ENCODE results near the gene SIDT1.

The SIDT1 gene

DNA sequence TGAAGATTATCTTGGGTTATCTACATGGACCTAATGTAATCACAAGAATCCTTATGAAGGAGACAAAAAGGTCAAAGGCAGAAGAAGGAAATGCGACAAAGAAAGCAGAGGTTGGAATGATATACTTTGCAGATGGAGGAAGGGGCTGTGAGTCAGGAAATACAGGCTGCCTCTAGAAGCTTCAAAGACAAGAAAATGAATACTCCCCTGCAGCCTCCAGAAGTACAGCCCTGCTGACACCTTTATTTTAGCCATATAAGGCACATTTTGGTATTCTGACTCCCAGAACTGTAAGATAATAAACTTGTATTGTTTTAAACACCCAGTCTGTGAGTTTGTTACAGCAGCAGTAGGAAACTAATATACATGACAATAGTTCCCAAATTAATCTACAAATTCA lies 58.6 kb downstream of the SIDT1 start:
- H3K4me3 ChIP-seq (ENCODE audit: low read length): no peak overlapping the region
- no peaks in the 10 kb centered on the region for H3K36me3 ChIP-seq (ENCODE audit: control insufficient read depth, insufficient read depth, low read length)
- WGBS (ENCODE audit: insufficient coverage, insufficient read length): no CpG with 5 or more reads among the region's 1 CpG

DNA sequence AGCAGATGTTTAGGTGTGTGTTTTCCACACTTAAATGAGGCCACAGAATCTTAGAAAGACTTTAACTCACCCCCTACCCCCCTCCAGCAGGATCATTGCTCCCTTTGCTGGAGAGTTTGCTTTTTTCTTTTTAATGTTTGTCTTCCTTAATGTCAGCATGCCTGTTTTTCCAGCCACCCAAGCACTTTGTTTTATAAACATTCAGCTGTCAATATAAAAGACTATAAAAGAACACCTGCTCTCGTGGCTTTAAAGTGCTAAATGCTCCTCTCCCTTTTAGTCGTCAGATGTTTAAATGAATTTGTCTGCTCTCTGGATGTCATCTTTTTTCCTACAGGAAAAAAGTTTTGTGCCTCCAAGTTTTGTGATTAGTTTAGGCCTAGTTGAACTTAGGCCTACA lies 61.7 kb downstream of the SIDT1 start:
- no CpG with 5 or more reads among the region's 2 CpGs for WGBS (ENCODE audit: insufficient coverage, insufficient read length)
- Histone ChIP-seq H3K27ac (ENCODE audit: low read length) (no peak overlapping the region), H3K9me3 (ENCODE audit: control insufficient read depth, insufficient read depth, low read length) (no peaks in the 10 kb centered on the region), H3K4me1 (ENCODE audit: control insufficient read depth, insufficient read depth, low read length) (peaks cover 2% of the 10 kb centered on the region; the same call in 1 of the 2 replicates), H3K4me3 (ENCODE audit: low read length) (no peak overlapping the region), H3K27me3 (ENCODE audit: control insufficient read depth, insufficient read depth, low read length) (no peaks in the 10 kb centered on the region), H3K36me3 (ENCODE audit: control insufficient read depth, insufficient read depth, low read length) (no peaks in the 10 kb centered on the region)
- no peak for DNase-seq (ENCODE audit: low read depth, low spot score)

More for the DNA sequence above, 58.6 kb downstream of the SIDT1 start:
- no peak for DNase-seq (ENCODE audit: low read depth, low spot score)
- Histone ChIP-seq H3K4me1 (ENCODE audit: control insufficient read depth, insufficient read depth, low read length) (peaks cover 2% of the 10 kb centered on the region; the same call in 1 of the 2 replicates), H3K27ac (ENCODE audit: low read length) (no peak overlapping the region), H3K27me3 (ENCODE audit: control insufficient read depth, insufficient read depth, low read length) (no peaks in the 10 kb centered on the region), H3K9me3 (ENCODE audit: control insufficient read depth, insufficient read depth, low read length) (no peaks in the 10 kb centered on the region)

DNA sequence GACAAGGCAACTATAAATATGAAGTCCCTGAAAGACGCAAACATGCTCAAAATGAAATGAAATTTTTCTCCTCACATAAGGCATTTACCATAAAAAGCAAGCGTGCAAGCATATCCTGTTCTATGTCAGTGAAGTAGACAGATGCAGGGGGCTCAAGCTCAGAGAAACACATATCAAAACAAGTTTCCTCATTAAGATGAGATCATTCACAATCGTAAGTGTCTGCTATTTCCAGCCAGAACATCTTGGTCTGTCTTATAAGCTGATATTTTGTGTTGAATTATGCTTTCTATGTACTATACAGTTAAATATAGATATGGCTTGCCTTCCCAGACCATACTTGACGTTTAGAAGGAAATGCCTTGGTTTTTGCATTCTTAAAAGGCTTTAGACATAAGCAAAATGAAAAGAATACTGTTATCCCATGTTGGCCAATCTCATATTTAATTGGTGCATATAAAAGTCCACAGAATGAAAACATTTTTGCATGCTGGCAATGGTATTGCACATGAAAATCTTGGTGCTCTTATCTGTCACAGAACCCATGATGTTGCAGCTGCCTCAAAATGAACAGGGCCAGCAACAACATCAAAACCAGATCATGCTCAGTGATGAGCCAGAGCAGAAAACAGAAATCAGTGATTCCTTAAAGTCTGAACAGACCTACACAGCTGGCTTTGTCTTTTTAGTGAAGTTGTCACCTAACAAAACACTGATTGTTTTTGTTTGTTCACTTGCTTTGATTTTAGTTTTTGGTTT lies 65.4 kb downstream of the SIDT1 start:
- no peak for DNase-seq (ENCODE audit: low read depth, low spot score)
- peaks cover 2% of the 10 kb centered on the region; the same call in 1 of the 2 replicates for H3K4me1 ChIP-seq (ENCODE audit: control insufficient read depth, insufficient read depth, low read length)
- WGBS (ENCODE audit: insufficient coverage, insufficient read length): no CpG with 5 or more reads among the region's 4 CpGs
- no peaks in the 10 kb centered on the region for H3K36me3 ChIP-seq (ENCODE audit: control insufficient read depth, insufficient read depth, low read length)
- H3K9me3 ChIP-seq (ENCODE audit: control insufficient read depth, insufficient read depth, low read length): no peaks in the 10 kb centered on the region
- no peak overlapping the region for H3K27ac ChIP-seq (ENCODE audit: low read length)
- H3K4me3 ChIP-seq (ENCODE audit: low read length): no peak overlapping the region
- H3K27me3 ChIP-seq (ENCODE audit: control insufficient read depth, insufficient read depth, low read length): no peaks in the 10 kb centered on the region

DNA sequence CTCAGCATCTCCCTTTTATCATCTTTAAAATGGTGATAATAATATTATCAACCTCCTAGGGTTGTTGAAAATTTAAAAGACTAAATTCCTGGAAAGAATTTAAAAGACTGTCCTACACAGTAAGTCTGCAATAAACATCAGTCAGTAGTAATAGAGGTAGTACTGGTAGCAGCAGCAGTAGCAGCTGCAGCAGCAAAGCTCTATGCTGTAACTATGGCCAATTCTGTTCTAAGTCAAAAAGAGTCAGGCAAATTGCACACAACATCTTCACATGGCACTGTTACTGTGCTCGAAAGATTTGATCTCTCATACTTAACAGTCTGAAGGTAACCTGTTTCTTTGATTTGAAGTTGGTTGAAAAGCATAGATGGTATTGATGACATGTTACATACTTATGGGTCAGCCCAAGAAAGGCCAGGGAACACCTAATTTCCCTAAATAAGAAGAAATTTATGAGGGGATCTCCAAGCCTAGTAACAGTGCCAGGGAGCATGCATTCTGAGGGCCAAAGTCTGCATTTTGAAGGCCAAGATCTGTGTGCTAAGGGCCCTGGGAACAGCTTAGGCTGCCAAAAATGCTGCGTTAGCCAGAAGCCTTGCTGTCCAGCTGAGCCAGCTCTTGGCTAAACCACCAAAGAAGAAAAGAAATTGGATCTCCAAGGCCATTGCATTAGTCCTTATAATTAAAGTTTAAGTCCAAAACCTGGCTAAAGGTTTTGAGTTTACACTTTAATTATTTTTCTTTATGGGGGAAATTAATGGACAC lies 68.2 kb downstream of the SIDT1 start:
- WGBS (ENCODE audit: insufficient coverage, insufficient read length): no CpG with 5 or more reads among the region's 2 CpGs

DNA sequence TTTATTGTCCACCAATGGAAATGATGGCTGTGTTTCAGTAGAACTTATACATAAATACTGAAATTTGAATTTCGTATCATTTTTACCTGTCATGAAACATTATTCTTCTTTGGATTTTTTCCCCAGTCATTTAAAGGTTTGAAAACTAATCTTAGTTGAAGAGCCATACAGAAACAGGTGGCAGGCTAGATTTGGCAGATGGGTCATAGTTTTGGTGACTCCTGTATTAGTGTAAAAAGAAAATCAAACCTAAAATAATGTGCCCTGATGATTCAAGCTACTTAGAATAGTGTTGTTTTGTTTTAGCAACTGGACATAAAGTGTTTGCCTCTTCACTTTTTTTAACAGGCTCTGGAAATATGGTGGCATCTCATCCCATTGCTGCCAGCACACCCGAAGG lies 68.9 kb downstream of the SIDT1 start:
- Histone ChIP-seq H3K4me1 (ENCODE audit: control insufficient read depth, insufficient read depth, low read length) (no peaks in the 10 kb centered on the region), H3K4me3 (ENCODE audit: low read length) (no peak overlapping the region), H3K27me3 (ENCODE audit: control insufficient read depth, insufficient read depth, low read length) (no peaks in the 10 kb centered on the region), H3K9me3 (ENCODE audit: control insufficient read depth, insufficient read depth, low read length) (no peaks in the 10 kb centered on the region), H3K27ac (ENCODE audit: low read length) (no peak overlapping the region), H3K36me3 (ENCODE audit: control insufficient read depth, insufficient read depth, low read length) (no peaks in the 10 kb centered on the region)
- no CpG with 5 or more reads among the region's 2 CpGs for WGBS (ENCODE audit: insufficient coverage, insufficient read length)
- DNase-seq (ENCODE audit: low read depth, low spot score): no peak

More for the DNA sequence above, 68.2 kb downstream of the SIDT1 start:
- H3K27me3 ChIP-seq (ENCODE audit: control insufficient read depth, insufficient read depth, low read length): no peaks in the 10 kb centered on the region
- no peaks in the 10 kb centered on the region for H3K36me3 ChIP-seq (ENCODE audit: control insufficient read depth, insufficient read depth, low read length)
- H3K27ac ChIP-seq (ENCODE audit: low read length): no peak overlapping the region
- H3K9me3 ChIP-seq (ENCODE audit: control insufficient read depth, insufficient read depth, low read length): no peaks in the 10 kb centered on the region
- DNase-seq (ENCODE audit: low read depth, low spot score): no peak
- H3K4me1 ChIP-seq (ENCODE audit: control insufficient read depth, insufficient read depth, low read length): no peaks in the 10 kb centered on the region
- H3K4me3 ChIP-seq (ENCODE audit: low read length): no peak overlapping the region

DNA sequence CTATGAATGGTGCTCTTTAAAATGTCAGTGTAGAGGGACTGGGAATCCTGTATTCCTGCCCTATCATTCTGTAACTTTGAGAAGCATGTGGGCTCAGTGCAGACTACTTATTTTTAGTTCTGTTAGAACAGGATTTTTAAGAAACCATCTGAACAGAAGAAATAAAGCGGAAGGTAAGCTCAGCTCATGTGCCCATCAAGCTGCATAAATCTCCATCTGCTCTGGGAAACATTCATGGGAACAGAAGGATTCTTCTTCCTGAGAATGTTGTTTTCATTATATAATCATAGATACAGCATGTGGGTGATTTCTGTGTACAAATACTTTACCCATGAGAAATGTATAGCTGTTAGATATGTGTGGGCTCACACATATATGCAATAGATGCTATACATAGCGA lies 69.9 kb downstream of the SIDT1 start:
- Histone ChIP-seq H3K36me3 (ENCODE audit: control insufficient read depth, insufficient read depth, low read length) (no peaks in the 10 kb centered on the region), H3K4me3 (ENCODE audit: low read length) (no peak overlapping the region)
- no CpG with 5 or more reads among the region's 2 CpGs for WGBS (ENCODE audit: insufficient coverage, insufficient read length)

DNA sequence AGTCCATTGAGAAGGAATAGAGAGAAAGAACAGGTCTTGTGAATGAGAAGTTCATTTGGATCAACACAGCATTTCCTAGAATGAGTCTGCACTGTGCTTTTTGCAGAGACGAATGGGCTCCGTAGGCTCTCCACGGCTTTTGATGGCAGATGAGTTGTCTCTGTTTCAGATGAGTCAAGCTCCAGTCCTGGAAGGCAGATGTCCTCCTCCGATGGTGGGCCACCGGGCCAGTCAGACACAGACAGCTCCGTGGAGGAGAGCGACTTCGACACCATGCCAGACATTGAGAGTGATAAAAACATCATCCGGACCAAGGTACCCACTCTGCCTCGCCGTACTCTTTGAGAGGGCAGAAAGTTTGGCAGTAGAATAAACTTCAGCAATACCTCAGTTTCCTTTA lies 70.5 kb downstream of the SIDT1 start:
- DNase-seq (ENCODE audit: low read depth, low spot score): no peak
- peaks cover 4% of the 10 kb centered on the region; the same call in 1 of the 2 replicates for H3K4me1 ChIP-seq (ENCODE audit: control insufficient read depth, insufficient read depth, low read length)
- no CpG with 5 or more reads among the region's 11 CpGs for WGBS (ENCODE audit: insufficient coverage, insufficient read length)
- H3K4me3 ChIP-seq (ENCODE audit: low read length): no peak overlapping the region
- no peaks in the 10 kb centered on the region for H3K36me3 ChIP-seq (ENCODE audit: control insufficient read depth, insufficient read depth, low read length)
- no peak overlapping the region for H3K27ac ChIP-seq (ENCODE audit: low read length)
- no peaks in the 10 kb centered on the region for H3K27me3 ChIP-seq (ENCODE audit: control insufficient read depth, insufficient read depth, low read length)
- H3K9me3 ChIP-seq (ENCODE audit: control insufficient read depth, insufficient read depth, low read length): no peaks in the 10 kb centered on the region

More for the DNA sequence above, 69.9 kb downstream of the SIDT1 start:
- no peaks in the 10 kb centered on the region for H3K9me3 ChIP-seq (ENCODE audit: control insufficient read depth, insufficient read depth, low read length)
- H3K4me1 ChIP-seq (ENCODE audit: control insufficient read depth, insufficient read depth, low read length): peaks cover 3% of the 10 kb centered on the region; the same call in 1 of the 2 replicates
- H3K27ac ChIP-seq (ENCODE audit: low read length): no peak overlapping the region
- no peak for DNase-seq (ENCODE audit: low read depth, low spot score)
- H3K27me3 ChIP-seq (ENCODE audit: control insufficient read depth, insufficient read depth, low read length): no peaks in the 10 kb centered on the region

DNA sequence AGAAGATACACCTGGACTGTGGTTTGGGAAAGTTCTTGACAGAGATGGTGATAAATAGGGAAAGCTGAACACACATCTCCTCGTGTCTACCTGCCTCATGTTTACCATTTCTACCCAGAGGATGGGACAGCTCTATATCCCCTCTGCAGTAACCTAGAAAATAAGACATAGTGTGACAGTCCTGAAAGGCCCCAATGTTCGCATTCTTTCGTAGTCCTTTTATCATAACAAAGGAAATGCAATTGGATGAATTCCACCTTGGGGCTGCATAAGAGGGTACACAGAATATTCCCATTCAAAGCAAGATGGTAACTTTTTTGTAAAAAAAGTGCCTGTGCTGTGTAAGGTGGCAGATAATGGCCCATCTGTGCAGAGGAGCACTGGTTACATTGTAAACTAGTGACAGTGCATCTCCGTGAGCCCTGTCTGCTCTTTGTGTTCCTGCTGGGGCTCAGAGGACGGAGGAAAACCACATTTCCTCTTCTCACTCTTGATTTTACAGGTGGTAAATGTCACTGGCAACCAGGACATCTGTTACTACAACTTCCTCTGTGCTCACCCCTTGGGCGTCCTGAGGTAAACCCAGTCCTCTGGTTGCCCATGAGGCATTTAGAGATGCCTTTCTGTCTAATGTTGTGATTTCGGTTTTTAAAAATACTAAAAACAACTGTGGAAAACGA lies 74.3 kb downstream of the SIDT1 start:
- WGBS (ENCODE audit: insufficient coverage, insufficient read length): no CpG with 5 or more reads among the region's 8 CpGs
- DNase-seq (ENCODE audit: low read depth, low spot score): no peak
- no peaks in the 10 kb centered on the region for H3K36me3 ChIP-seq (ENCODE audit: control insufficient read depth, insufficient read depth, low read length)
- H3K9me3 ChIP-seq (ENCODE audit: control insufficient read depth, insufficient read depth, low read length): no peaks in the 10 kb centered on the region
- peaks cover 4% of the 10 kb centered on the region; the same call in 1 of the 2 replicates for H3K4me1 ChIP-seq (ENCODE audit: control insufficient read depth, insufficient read depth, low read length)
- H3K27ac ChIP-seq (ENCODE audit: low read length): no peak overlapping the region
- no peaks in the 10 kb centered on the region for H3K27me3 ChIP-seq (ENCODE audit: control insufficient read depth, insufficient read depth, low read length)
- no peak overlapping the region for H3K4me3 ChIP-seq (ENCODE audit: low read length)

DNA sequence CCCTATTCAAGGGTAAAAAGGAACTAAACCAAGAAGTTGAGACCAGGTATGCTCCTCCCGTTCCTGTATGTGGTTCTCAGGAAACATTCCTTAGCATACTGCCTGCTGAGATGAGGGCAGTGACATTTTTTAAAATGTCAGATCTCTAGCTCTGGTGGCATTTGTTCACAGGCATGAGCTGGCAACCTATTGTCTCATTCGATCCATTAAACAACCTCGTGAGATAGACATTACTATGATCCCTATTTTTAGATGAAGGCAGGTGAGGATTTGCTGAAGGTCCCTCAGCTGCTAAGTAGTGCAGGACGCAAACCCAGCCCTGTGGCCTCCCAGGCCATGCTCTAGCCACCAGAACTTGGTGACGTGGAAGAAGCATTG lies 74.9 kb downstream of the SIDT1 start:
- Histone ChIP-seq H3K4me1 (ENCODE audit: control insufficient read depth, insufficient read depth, low read length) (peaks cover 4% of the 10 kb centered on the region; the same call in 1 of the 2 replicates), H3K27ac (ENCODE audit: low read length) (no peak overlapping the region), H3K9me3 (ENCODE audit: control insufficient read depth, insufficient read depth, low read length) (no peaks in the 10 kb centered on the region), H3K27me3 (ENCODE audit: control insufficient read depth, insufficient read depth, low read length) (no peaks in the 10 kb centered on the region), H3K36me3 (ENCODE audit: control insufficient read depth, insufficient read depth, low read length) (no peaks in the 10 kb centered on the region), H3K4me3 (ENCODE audit: low read length) (no peak overlapping the region)
- DNase-seq (ENCODE audit: low read depth, low spot score): no peak
- no CpG with 5 or more reads among the region's 5 CpGs for WGBS (ENCODE audit: insufficient coverage, insufficient read length)

DNA sequence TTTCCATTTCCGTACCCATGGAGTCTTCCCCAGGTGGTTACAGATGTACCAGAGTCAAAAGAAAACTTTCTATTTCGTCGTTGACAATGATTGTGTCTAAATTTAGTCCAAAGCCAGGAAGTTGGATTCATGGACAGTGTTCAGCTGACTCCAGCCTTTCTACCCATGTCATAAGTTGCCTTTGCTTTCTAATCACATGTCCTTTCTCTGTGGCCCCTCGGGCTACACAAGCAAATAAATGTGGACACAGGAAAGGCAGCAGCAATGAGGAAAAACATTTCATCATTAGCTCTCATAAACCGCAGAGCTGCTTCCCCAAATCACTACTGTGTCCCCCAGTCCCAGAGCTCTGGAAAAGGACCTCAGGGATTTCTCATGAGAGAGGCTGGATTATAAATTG lies 82.0 kb downstream of the SIDT1 start:
- H3K27ac ChIP-seq (ENCODE audit: low read length): no peak overlapping the region
- H3K4me3 ChIP-seq (ENCODE audit: low read length): no peak overlapping the region
- no peaks in the 10 kb centered on the region for H3K4me1 ChIP-seq (ENCODE audit: control insufficient read depth, insufficient read depth, low read length)
- no peak for DNase-seq (ENCODE audit: low read depth, low spot score)
- no peaks in the 10 kb centered on the region for H3K36me3 ChIP-seq (ENCODE audit: control insufficient read depth, insufficient read depth, low read length)
- H3K9me3 ChIP-seq (ENCODE audit: control insufficient read depth, insufficient read depth, low read length): no peaks in the 10 kb centered on the region
- no CpG with 5 or more reads among the region's 5 CpGs for WGBS (ENCODE audit: insufficient coverage, insufficient read length)
- H3K27me3 ChIP-seq (ENCODE audit: control insufficient read depth, insufficient read depth, low read length): no peaks in the 10 kb centered on the region
